Activated naive CD8-positive, alpha-beta T cell treated with anti-CD3 and anti-CD28 coated beads for 36 hours (primary cell): ENCODE data around the gene CHDH. TPM values are rescaled to one million over a fixed set of nuclear protein-coding genes. Genes with fewer than 3 reads are reported as not detected.

Experiments
- DNase-seq: peaks from one replicate; pipeline ENCODE4 v3.0.0; 2021
- H3K27ac Mint-ChIP-seq: one replicate; pipeline ENCODE4 v1.8.0; 2022; ENCODE audit warnings: mild to moderate bottlenecking, moderate library complexity, mixed read lengths
- H3K27me3 Mint-ChIP-seq: one replicate; pipeline ENCODE4 v1.8.0; 2022; ENCODE audit warnings: mild to moderate bottlenecking, mixed read lengths
- H3K36me3 Mint-ChIP-seq: one replicate; pipeline ENCODE4 v1.8.0; 2021; ENCODE audit warnings: mild to moderate bottlenecking, mixed read lengths
- H3K4me1 Mint-ChIP-seq: one replicate; pipeline ENCODE4 v1.8.0; 2021; ENCODE audit warnings: mixed read lengths
- H3K4me3 Mint-ChIP-seq: one replicate; pipeline ENCODE4 v1.8.0; 2022; ENCODE audit warnings: mild to moderate bottlenecking, moderate library complexity, mixed read lengths
- H3K9me3 Mint-ChIP-seq: one replicate; pipeline ENCODE4 v1.8.0; 2022; ENCODE audit warnings: mixed read lengths
- total RNA-seq, 2 experiments: library from RNA; stranded (reverse); gene quantifications; one replicate each; pipeline ENCODE4 v1.2.3, GENCODE V29; 2021

Gene CHDH
- total RNA-seq, 2 experiments from 2014 or later = 0.08 to 0.10 TPM

DNA sequence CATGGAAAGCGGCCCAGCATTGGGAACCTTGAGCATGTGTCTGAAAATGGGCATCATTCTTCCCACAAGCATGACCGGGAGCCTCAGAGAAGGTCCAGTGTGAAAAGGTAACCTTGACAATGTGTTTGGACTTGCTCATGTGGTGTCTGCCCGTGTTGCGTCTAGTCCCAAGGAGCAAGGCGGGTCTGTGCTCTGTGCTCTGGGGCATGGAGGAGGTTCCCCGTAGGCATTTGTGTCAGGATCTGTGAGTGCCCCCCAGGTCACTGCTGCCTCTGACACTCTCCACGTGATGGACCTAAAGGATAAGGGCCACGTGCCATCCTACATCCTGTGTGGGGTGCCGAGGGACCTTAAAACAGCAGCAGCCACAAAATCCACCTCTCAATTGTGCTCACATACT lies 44.9 kb downstream of the CHDH start:
- no peak overlapping the region for H3K4me3 Mint-ChIP-seq
- H3K9me3 Mint-ChIP-seq = no peaks in the 10 kb centered on the region
- DNase-seq = no peak
- H3K4me1 Mint-ChIP-seq = no peaks in the 10 kb centered on the region
- no peaks in the 10 kb centered on the region for H3K36me3 Mint-ChIP-seq
- peaks cover under 1% of the 10 kb centered on the region for H3K27me3 Mint-ChIP-seq
- H3K27ac Mint-ChIP-seq = no peak overlapping the region

DNA sequence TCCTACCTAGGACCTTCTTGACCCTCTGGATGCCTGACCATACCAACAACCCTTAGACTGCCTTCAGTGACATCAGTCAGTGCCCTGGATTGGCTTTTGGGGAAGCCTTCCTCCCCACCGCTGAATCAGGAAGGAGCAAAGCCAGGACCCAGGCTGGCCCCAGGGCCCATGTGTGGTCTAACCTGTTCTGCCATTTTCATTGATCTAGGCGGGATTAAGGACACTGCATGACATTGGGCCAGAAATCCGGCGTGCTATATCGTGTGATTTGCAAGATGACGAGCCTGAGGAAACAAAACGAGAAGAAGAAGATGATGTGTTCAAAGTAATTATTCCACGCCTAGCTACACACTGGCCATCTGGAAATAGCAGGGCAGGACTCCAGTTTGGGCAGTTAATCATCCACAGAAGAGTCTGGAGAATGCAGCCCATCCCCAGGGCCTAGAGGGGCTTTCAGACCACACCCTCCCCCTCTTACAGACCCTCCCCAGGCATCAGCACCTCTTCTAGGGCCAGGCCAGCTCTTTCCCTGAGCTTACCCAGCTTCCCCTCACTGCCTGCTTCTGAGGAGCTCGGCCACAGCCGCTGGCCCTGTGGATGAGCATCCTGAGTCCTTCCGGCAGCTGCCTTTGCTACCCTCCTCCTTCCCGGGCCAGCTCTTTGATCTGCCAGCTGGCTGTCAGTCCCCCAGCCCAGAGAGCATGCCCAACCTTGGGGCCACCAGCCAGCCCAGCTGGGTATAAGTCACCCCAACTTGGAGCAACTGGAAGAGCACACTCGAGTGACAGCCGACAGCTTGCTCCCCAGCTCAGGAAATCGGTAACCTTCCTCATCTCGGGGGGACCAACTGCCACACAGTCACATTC lies 45.9 kb downstream of the CHDH start:
- no peak for DNase-seq
- H3K36me3 Mint-ChIP-seq = no peaks in the 10 kb centered on the region
- no peaks in the 10 kb centered on the region for H3K9me3 Mint-ChIP-seq
- no peak overlapping the region for H3K4me3 Mint-ChIP-seq
- no peaks in the 10 kb centered on the region for H3K4me1 Mint-ChIP-seq
- peaks cover 3% of the 10 kb centered on the region for H3K27me3 Mint-ChIP-seq
- no peak overlapping the region for H3K27ac Mint-ChIP-seq

DNA sequence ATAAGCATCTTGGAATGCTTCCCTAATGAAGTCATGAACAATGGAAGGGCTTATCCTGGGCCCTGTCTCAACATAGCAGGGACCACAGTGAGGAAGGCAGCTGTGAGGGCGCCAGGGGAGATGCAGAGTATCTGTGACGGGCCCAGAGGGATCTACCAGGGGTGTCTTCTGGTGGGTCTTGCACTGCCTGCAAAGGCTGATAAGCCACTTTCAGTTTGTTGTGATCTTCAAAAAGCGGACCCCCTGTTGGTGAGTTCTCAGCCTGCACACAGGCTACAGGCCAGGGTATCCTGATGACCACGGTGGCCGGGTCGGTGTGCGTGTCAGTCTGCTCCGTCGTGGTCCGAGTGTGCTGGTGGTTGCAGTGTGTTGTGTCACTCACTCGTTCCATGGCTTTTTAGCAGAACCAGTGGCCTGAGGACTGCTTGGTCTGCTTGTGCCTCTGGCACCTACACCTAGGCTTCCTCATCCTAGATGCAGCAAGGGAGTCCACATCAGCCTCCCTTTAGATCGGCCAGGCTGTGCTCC lies 46.8 kb downstream of the CHDH start:
- Mint-ChIP-seq H3K27ac (no peak overlapping the region), H3K27me3 (peaks cover 3% of the 10 kb centered on the region), H3K4me3 (no peak overlapping the region), H3K36me3 (no peaks in the 10 kb centered on the region), H3K9me3 (no peaks in the 10 kb centered on the region), H3K4me1 (no peaks in the 10 kb centered on the region)
- no peak for DNase-seq

DNA sequence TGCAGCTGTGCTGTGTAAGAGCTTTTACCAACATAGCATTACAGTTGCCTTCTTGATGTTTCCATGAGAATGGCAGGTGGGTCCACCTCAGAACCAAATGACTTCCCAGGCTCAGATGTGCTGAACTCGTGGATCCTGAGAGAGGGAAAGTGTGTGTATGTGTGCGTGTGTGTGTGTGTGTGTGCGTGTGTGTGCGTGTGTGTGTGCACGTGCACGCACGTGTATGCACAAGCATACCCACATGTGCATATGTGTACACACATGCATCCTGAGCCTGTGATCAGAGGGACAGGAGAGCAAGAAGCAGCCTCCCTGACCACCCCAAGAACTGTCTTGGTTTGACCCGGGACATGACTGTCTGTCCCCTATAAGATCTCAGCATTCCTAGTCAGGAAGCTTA lies 48.1 kb downstream of the CHDH start:
- Mint-ChIP-seq H3K4me1 (no peaks in the 10 kb centered on the region), H3K27ac (no peak overlapping the region), H3K36me3 (no peaks in the 10 kb centered on the region), H3K27me3 (peaks cover 3% of the 10 kb centered on the region), H3K4me3 (no peak overlapping the region), H3K9me3 (no peaks in the 10 kb centered on the region)
- no peak for DNase-seq

DNA sequence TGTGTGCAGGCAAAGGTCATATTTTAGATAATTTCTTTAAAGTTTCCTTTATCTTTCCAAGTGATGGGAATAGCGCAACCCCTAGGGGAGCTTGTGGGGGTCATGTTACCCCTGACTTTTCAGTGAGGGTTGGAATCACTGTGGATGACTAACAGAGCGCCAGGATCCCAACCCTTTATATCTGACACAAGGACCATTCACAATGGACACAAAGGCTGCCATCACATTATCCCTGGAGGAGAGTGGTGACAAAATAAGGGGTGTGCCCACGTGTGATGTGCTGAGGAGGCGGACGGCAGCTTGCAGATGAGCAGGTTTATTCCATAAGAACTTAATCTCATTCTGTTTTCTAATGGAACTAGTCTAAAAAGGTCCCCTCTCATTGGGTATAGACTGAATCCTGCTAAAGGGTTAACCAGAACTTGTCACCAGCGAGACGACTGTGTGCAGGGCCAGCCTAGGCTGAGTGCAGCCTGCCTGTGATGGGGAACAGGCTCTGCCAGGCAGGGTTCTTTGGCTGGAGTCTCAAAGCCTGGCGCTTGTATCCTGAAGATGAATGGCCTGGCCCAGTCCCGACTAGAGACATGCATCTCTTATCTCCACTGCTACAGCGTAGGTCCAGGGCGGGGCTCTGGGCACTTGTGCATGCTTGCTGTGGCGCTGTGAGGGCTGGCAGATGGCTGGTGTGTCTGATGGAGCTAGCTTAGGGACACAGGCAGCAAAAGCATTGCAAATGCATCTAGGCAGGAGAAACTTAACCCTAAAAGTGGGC lies 50.2 kb downstream of the CHDH start:
- no peaks in the 10 kb centered on the region for H3K36me3 Mint-ChIP-seq

DNA sequence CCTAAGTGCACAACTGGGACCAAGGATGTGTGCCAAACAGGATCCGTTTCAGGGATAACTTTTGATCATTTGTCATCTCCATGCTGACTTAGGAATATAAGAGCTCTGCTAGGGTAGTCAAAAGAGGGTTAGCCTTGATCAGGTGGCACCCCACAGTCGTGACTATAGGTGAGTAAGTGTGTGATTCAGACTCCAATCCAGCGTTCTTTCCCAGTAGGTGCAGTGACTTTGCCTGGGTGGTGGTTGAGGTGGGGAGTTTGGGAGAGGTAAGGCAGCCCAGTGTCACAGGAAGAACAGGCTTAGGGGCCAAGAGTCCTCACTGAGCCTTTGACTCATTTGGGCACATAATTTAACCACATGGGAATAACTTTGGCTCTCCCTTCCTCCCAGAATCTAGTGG lies 51.0 kb downstream of the CHDH start:
- DNase-seq = no peak
- H3K4me1 Mint-ChIP-seq = no peaks in the 10 kb centered on the region
- H3K9me3 Mint-ChIP-seq = no peaks in the 10 kb centered on the region
- H3K36me3 Mint-ChIP-seq = no peaks in the 10 kb centered on the region
- peaks cover 3% of the 10 kb centered on the region for H3K27me3 Mint-ChIP-seq
- no peak overlapping the region for H3K27ac Mint-ChIP-seq
- H3K4me3 Mint-ChIP-seq = no peak overlapping the region

More for the DNA sequence above, 50.2 kb downstream of the CHDH start:
- H3K9me3 Mint-ChIP-seq = no peaks in the 10 kb centered on the region
- peaks cover 3% of the 10 kb centered on the region for H3K27me3 Mint-ChIP-seq
- no peak overlapping the region for H3K4me3 Mint-ChIP-seq
- no peaks in the 10 kb centered on the region for H3K4me1 Mint-ChIP-seq
- no peak for DNase-seq
- no peak overlapping the region for H3K27ac Mint-ChIP-seq

DNA sequence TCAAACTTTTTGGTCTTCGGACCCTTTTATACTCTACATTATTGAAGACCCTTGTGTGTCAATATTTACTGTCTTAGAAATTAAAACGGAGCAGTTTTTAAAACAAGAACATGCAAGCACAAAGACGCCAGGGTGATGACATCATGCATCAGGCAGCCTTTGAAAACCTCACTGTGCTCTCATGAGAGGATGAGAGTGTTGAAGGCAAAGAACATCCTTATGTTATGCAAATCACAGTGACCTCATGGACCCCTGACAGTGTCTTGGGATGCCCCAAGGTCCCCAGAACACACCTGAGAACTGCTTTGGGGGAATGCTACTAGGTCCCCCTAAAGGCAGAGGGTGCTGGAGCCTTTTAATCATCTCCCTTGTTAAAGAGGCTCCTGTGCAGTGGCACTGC lies 51.6 kb downstream of the CHDH start:
- Mint-ChIP-seq H3K27ac (no peak overlapping the region), H3K9me3 (no peaks in the 10 kb centered on the region), H3K4me3 (no peak overlapping the region), H3K27me3 (peaks cover 6% of the 10 kb centered on the region), H3K4me1 (no peaks in the 10 kb centered on the region), H3K36me3 (no peaks in the 10 kb centered on the region)
- no peak for DNase-seq

DNA sequence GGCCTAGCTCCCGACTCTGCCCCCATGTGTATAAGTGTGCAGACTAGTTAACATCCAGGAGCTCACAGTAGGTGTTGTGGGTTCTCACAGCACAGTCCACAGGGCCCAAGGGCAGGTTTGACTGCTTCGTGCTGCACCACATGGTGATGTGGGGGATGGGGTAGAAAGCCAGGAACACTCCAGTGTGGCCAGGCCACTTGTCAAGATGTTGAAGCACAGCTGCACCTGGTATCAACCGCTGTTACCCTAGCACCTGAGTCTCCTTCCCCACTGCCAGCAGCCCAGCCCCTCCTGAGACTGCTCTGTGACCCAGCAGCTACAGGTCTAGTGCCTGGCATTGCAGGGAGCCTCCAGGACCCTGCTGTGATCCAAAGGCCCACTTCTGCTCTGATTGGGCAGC lies 53.4 kb downstream of the CHDH start:
- no peaks in the 10 kb centered on the region for H3K9me3 Mint-ChIP-seq
- no peaks in the 10 kb centered on the region for H3K36me3 Mint-ChIP-seq
- no peak overlapping the region for H3K27ac Mint-ChIP-seq
- H3K27me3 Mint-ChIP-seq = peaks cover 10% of the 10 kb centered on the region
- H3K4me1 Mint-ChIP-seq = no peaks in the 10 kb centered on the region
- no peak overlapping the region for H3K4me3 Mint-ChIP-seq
- no peak for DNase-seq

DNA sequence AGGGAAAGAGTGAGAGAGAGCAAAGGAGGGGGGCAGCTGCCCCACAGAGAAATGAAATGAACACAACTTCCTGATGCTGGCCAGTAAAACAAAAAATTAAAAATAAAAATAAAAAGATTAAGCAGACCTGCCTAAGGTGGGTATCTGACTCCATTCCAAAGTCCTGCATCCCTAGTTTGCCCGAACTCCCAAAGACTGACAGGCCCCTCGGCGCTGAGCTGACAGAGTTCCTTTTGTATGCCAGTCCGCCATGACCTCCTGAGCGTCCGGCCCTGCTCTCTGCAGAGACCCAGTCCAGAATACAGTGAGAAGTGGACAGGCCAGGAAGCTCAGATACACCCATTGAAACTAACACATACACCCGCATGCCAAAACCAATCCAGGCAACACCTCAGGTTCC lies 54.9 kb downstream of the CHDH start:
- H3K27ac Mint-ChIP-seq = no peak overlapping the region
- DNase-seq = no peak
- H3K9me3 Mint-ChIP-seq = no peaks in the 10 kb centered on the region
- no peak overlapping the region for H3K4me3 Mint-ChIP-seq
- peaks cover 9% of the 10 kb centered on the region for H3K27me3 Mint-ChIP-seq
- H3K36me3 Mint-ChIP-seq = no peaks in the 10 kb centered on the region
- no peaks in the 10 kb centered on the region for H3K4me1 Mint-ChIP-seq

DNA sequence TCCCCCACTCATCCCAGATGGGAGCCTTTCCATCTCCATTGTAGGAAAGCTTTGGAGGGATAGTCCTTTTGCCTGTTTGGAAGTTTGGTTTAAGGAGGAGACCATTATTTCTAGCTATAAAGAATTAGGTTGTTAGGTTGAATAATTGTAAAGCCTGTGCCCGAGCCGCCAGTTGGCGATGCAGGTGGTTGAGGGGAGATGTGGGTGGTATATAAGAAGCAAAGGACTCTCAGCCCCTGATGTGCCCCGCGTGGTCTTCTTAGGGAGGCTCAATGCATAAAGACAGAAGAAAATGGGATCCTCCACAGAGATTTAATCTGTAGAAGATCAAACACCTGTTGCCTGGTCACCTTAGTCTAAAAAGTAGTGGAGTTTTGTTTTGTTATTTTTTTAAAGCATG lies 55.7 kb downstream of the CHDH start:
- no peak for DNase-seq
- Mint-ChIP-seq H3K4me3 (no peak overlapping the region), H3K27me3 (peaks cover 8% of the 10 kb centered on the region), H3K36me3 (no peaks in the 10 kb centered on the region), H3K4me1 (no peaks in the 10 kb centered on the region), H3K9me3 (no peaks in the 10 kb centered on the region), H3K27ac (no peak overlapping the region)

DNA sequence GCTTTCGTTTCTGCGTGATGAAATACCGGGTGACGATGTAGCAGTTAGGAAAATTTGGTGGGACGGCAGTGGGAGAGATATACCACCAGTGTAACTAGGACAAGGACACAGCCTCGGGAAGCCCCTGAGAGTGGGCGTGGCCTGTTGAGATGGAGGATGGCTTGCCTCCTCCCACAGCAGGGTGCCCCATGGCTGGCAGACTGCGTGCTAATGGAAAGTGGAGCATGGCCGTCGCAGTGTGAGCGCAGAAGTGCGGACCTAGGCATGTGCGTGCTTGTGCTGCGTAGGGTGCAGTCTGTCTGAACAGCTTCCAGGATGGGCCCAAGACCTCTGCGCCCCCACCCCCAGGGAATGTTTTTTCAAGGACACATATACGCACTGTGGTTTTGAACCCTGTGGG lies 56.8 kb downstream of the CHDH start:
- Mint-ChIP-seq H3K27ac (no peak overlapping the region), H3K36me3 (no peaks in the 10 kb centered on the region), H3K4me1 (no peaks in the 10 kb centered on the region), H3K9me3 (no peaks in the 10 kb centered on the region), H3K4me3 (no peak overlapping the region), H3K27me3 (peaks cover 8% of the 10 kb centered on the region)
- no peak for DNase-seq

DNA sequence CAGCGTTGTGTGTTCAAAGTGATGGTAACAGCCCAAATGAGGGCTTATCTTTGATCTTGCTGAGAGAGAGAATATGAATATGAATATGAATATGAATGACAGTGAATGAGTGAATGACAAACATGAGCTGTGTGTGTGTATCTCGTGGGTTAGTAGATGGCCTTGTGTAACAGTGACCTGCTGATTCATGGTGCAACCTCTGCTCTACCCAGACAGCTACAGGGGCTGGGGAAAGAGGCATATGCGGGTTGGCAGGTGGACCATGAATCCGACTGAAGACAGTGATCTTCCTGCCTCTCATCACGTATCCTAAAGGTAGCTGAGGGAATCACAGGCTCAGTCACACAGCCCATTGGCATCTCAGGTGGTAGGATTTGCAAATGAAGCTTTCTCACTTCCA lies 58.2 kb downstream of the CHDH start:
- H3K4me3 Mint-ChIP-seq = no peak overlapping the region
- no peak overlapping the region for H3K27ac Mint-ChIP-seq
- no peak for DNase-seq
- H3K27me3 Mint-ChIP-seq = peaks cover 8% of the 10 kb centered on the region
- no peaks in the 10 kb centered on the region for H3K4me1 Mint-ChIP-seq
- no peaks in the 10 kb centered on the region for H3K9me3 Mint-ChIP-seq
- H3K36me3 Mint-ChIP-seq = no peaks in the 10 kb centered on the region

DNA sequence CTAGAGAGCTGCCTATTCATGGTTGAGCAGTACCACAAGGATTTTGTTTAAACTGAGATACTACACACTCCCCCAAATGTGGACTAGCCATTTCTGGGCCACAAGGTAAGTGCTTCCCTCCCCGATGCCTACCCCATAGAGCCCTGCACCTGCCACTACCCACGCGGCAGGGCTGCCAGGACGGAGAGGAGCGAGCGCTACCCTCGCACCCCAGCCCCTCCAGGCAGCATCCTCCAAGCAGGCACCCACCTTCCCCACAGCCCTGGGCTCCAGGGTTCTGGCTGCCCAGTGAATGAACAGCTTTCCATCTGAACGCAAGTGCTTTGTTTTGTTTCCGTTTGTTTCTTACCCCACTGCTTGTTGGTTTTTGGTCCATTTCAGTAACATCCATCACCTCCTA lies 59.2 kb downstream of the CHDH start:
- DNase-seq = no peak
- Mint-ChIP-seq H3K9me3 (no peaks in the 10 kb centered on the region), H3K36me3 (no peaks in the 10 kb centered on the region), H3K27me3 (peaks cover 8% of the 10 kb centered on the region), H3K27ac (no peak overlapping the region), H3K4me1 (no peaks in the 10 kb centered on the region), H3K4me3 (no peak overlapping the region)

DNA sequence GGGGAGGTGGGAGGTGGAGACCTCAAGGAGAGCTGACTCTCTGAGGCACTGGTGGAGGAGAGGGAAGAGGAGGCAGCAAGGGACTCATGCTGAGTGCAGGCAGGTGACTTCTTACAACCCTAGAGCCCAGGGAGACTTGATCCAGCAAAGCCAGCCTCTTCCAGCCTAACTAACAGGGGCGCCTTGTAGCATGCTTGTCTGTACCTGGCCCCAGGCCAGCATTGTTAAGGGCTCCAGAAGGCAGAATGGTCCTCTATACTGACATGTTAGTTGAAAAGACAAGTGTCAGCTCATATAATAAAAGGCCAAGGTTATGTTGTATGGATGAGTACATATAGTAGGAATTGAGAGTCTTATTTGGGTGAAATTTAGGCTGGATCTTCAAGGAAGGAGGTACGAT lies 65.4 kb downstream of the CHDH start:
- H3K36me3 Mint-ChIP-seq = no peaks in the 10 kb centered on the region
- H3K27ac Mint-ChIP-seq = no peak overlapping the region
- no peak for DNase-seq
- no peaks in the 10 kb centered on the region for H3K9me3 Mint-ChIP-seq
- H3K4me1 Mint-ChIP-seq = no peaks in the 10 kb centered on the region
- H3K4me3 Mint-ChIP-seq = no peak overlapping the region
- H3K27me3 Mint-ChIP-seq = no peaks in the 10 kb centered on the region

DNA sequence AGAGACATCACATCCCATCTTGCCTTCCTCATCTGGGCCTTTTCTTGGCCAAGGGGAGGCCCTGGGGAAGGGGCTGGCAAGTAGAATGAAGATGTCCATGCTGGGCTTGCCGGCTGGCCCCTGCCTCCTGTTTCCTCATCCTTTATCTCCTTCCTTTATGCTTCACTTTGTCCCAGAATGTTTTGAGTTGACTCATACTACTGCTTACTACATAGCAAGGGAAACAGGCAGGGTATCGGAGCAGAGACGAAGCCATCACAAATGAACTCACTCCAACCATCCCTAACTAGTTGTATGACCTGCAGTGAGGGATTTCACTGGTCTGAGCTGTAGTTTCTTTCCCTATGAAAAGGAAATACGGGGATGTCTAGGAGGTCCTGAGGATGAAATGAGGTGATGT lies 66.0 kb downstream of the CHDH start:
- Mint-ChIP-seq H3K27ac (no peak overlapping the region), H3K36me3 (no peaks in the 10 kb centered on the region), H3K27me3 (no peaks in the 10 kb centered on the region), H3K4me3 (no peak overlapping the region), H3K9me3 (no peaks in the 10 kb centered on the region), H3K4me1 (no peaks in the 10 kb centered on the region)
- DNase-seq = no peak
